ENCODE measurements around the gene LRIG3. TPM values are rescaled to one million over a fixed set of nuclear protein-coding genes. Genes with fewer than 3 reads are reported as not detected.

LRIG3 gene
- polyA plus RNA-seq, 1 of the 3 experiments (the other 2 are of a cell fraction): 0.03 TPM

DNA sequence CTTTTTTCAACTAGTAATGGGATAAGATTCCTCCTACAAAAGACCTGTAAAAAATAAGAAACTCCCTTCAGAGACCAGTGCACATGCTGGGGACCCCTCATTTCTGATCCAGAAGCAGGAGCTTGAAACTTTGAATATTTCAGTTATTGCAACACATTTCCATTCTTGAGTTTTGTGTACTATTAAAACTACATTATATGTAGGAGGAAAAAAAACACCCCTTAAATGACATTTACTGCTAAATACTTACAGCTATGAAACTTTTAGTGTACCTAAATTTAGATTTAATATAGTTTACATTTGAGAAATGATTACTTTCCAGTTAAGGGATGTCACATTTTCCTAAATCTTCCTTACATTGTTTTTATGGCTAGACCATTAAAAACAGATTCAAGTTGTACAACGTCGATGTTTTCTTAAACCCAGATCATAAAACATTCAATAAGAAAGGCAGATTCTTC lies 4.1 kb downstream of the LRIG3 start (continued):
- TF ChIP-seq, protein P1, sequence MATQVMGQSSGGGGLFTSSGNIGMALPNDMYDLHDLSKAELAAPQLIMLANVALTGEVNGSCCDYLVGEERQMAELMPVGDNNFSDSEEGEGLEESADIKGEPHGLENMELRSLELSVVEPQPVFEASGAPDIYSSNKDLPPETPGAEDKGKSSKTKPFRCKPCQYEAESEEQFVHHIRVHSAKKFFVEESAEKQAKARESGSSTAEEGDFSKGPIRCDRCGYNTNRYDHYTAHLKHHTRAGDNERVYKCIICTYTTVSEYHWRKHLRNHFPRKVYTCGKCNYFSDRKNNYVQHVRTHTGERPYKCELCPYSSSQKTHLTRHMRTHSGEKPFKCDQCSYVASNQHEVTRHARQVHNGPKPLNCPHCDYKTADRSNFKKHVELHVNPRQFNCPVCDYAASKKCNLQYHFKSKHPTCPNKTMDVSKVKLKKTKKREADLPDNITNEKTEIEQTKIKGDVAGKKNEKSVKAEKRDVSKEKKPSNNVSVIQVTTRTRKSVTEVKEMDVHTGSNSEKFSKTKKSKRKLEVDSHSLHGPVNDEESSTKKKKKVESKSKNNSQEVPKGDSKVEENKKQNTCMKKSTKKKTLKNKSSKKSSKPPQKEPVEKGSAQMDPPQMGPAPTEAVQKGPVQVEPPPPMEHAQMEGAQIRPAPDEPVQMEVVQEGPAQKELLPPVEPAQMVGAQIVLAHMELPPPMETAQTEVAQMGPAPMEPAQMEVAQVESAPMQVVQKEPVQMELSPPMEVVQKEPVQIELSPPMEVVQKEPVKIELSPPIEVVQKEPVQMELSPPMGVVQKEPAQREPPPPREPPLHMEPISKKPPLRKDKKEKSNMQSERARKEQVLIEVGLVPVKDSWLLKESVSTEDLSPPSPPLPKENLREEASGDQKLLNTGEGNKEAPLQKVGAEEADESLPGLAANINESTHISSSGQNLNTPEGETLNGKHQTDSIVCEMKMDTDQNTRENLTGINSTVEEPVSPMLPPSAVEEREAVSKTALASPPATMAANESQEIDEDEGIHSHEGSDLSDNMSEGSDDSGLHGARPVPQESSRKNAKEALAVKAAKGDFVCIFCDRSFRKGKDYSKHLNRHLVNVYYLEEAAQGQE (IDR thresholded peaks at IDR 0.05; ENCODE audit: low read depth, low read length): no peak
- TF ChIP-seq RXRA (IDR thresholded peaks at IDR 0.05; ENCODE audit: borderline replicate concordance, low read depth) (no peak), NFIC (IDR thresholded peaks at IDR 0.05; ENCODE audit: borderline replicate concordance) (no peak), POLR2AphosphoS5 (IDR thresholded peaks at IDR 0.05; ENCODE audit: low read depth, low read length) (no peak), TAF1 (IDR thresholded peaks at IDR 0.05; ENCODE audit: borderline replicate concordance, low read depth, low read length) (no peak), FOXJ3 (CRISPR knock-in tag; IDR thresholded peaks at IDR 0.05) (no peak)
- TF ChIP-seq, protein P2, sequence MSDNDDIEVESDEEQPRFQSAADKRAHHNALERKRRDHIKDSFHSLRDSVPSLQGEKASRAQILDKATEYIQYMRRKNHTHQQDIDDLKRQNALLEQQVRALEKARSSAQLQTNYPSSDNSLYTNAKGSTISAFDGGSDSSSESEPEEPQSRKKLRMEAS (IDR thresholded peaks at IDR 0.05; ENCODE audit: low read depth): no peak
- TF ChIP-seq, protein P3, sequence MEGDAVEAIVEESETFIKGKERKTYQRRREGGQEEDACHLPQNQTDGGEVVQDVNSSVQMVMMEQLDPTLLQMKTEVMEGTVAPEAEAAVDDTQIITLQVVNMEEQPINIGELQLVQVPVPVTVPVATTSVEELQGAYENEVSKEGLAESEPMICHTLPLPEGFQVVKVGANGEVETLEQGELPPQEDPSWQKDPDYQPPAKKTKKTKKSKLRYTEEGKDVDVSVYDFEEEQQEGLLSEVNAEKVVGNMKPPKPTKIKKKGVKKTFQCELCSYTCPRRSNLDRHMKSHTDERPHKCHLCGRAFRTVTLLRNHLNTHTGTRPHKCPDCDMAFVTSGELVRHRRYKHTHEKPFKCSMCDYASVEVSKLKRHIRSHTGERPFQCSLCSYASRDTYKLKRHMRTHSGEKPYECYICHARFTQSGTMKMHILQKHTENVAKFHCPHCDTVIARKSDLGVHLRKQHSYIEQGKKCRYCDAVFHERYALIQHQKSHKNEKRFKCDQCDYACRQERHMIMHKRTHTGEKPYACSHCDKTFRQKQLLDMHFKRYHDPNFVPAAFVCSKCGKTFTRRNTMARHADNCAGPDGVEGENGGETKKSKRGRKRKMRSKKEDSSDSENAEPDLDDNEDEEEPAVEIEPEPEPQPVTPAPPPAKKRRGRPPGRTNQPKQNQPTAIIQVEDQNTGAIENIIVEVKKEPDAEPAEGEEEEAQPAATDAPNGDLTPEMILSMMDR (IDR thresholded peaks at IDR 0.05): no peak

DNA sequence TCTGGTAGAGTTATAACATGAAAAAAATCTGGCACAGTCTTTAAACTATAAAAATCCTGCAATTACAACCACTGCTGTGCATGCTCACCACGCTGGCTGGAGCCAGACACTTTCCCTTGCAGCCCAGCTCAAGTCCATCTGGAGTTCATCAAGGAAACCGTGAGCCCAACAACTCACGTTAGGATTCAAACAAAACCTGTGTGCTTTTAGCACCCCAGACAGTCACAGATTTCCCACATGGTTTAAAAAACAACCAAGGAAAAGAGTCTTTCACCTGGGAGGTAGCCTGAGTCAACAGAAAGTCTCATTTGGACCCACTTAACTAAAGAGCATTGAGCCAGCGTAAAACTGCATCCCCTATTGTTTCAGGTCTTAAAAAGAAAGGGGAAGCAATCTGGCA lies 4.7 kb downstream of the LRIG3 start:
- WGBS (ENCODE audit: low lambda C conversion rate): 14% methylated on average over 4 of the region's 4 CpGs
- TF ChIP-seq TEAD4 (IDR thresholded peaks at IDR 0.05; ENCODE audit: borderline replicate concordance, insufficient read depth): no peak
- TF ChIP-seq NFIC (IDR thresholded peaks at IDR 0.05; ENCODE audit: borderline replicate concordance): no peak
- no peak for TF ChIP-seq TAF1 (IDR thresholded peaks at IDR 0.05; ENCODE audit: borderline replicate concordance, low read depth, low read length)
- TF ChIP-seq MEF2A (IDR thresholded peaks at IDR 0.05; ENCODE audit: borderline replicate concordance, low read depth): no peak
- no peak for TF ChIP-seq RAD21 (IDR thresholded peaks at IDR 0.05; ENCODE audit: low read length)
- no peak for TF ChIP-seq ELF1 (IDR thresholded peaks at IDR 0.05)
- no peak for TF ChIP-seq SIN3A (IDR thresholded peaks at IDR 0.05; ENCODE audit: borderline replicate concordance, low read depth, low read length)
- Histone ChIP-seq H4K20me1 (ENCODE audit: insufficient read depth) (no peaks in the 10 kb centered on the region), H3K79me2 (ENCODE audit: insufficient read depth) (no peaks in the 10 kb centered on the region), H3K4me1 (ENCODE audit: control insufficient read depth in 1 of 2, insufficient read depth in 2 of 2, low read depth in 1 of 2, low read length in 1 of 2) (peaks cover 0 to 7% of the 10 kb centered on the region in 2 experiments; a peak in 1 of 4 replicates), H3K36me3 (replicated peaks in 1 of 2; ENCODE audit: control insufficient read depth in 1 of 2, insufficient read depth in 2 of 2, low read length in 1 of 2) (no peaks in the 10 kb centered on the region), H3K9me2 (no peaks in the 10 kb centered on the region), H3K4me2 (no peak overlapping the region), H3F3A (replicated peaks; ENCODE audit: insufficient read depth) (no peaks in the 10 kb centered on the region), H2AFZ (ENCODE audit: low read depth) (no peak overlapping the region), H3K9ac (no peak overlapping the region), H3K9me3 (no peaks in the 10 kb centered on the region), H3K27me3 (ENCODE audit: insufficient read depth) (peaks cover 33% of the 10 kb centered on the region), H3K27ac (ENCODE audit: low read depth in 2 of 2, low read length in 1 of 2) (no peak overlapping the region; a peak in 1 of 4 replicates), H3K4me3 (ENCODE audit: low read depth in 2 of 2, low read length in 1 of 2) (no peak overlapping the region)
- ChIA-PET POLR2A (no interaction called here), CTCF (no interaction called here)
- no peak for DNase-seq

All from SK-N-SH (cell line).